HepG2 (cell line): ENCODE results near the gene RAB3GAP1. TPM values are rescaled to one million over a fixed set of nuclear protein-coding genes. Genes with fewer than 3 reads are reported as not detected.

Experiments
- ATAC-seq: fragments of 200-7000 bp; cut with Tn5 transposase; 3 replicates; pipeline ENCODE4 v1.9.1; 2020; ENCODE audit warnings: mild to moderate bottlenecking, moderate library complexity
- BruUV-seq: library from RNA; stranded (reverse); fragments of 400-500 nt; replicated peaks from 2 replicates; lab custom pipeline; 2021; lab: Mats Ljungman, UMichigan
- CTCF ChIA-PET: fragments of 300-600 bp; formaldehyde crosslinking; extraction: SDS; loops from one replicate; lab custom pipeline; 2021; ENCODE audit warnings: low total read pairs, inconsistent platforms, low intra/inter-chr PET ratio; lab: Yijun Ruan, JAX
- POLR2A ChIA-PET: fragments of 350-600 bp; sonication (Branson Sonifier 250); formaldehyde crosslinking; loops from one replicate; lab custom pipeline; 2020; ENCODE audit warnings: antibody characterized with exemption, inconsistent platforms; lab: Yijun Ruan, JAX
- DNase-seq: peaks from one replicate; pipeline ENCODE4 v3.0.0-alpha.2; 2015; ENCODE audit warnings: low spot score
- FAIRE-seq: peaks from 3 replicates; lab custom pipeline; 2011; peaks lifted over from hg19 to GRCh38; lab: Jason Lieb, UNC
- H2AFZ ChIP-seq: one replicate; pipeline ENCODE4 v1.6.1; 2011; ENCODE audit warnings: low read length, inconsistent platforms
- H3K27ac ChIP-seq: fragments of 300-600 bp; 3 replicates; pipeline ENCODE4 v1.8.0; 2011; ENCODE audit warnings: mixed run types, mild to moderate bottlenecking, mixed read lengths, low read length, inconsistent platforms; ENCODE audit not compliant: insufficient read depth; ENCODE audit errors: extremely low read length
- H3K27me3 ChIP-seq, 2 experiments: fragments of 200-600 bp in 1 of 2; 2 replicates in 1 of 2; 3 replicates in 1 of 2; pipeline versions ENCODE4 v1.6.0 to v1.8.0; 2011; ENCODE audit warnings: low read length in 2 of 2, mild to moderate bottlenecking in 2 of 2, moderate library complexity in 2 of 2, inconsistent platforms in 1 of 2; ENCODE audit not compliant: insufficient read depth in 2 of 2, control insufficient read depth in 1 of 2
- H3K36me3 ChIP-seq, 2 experiments: fragments of 200-600 bp in 1 of 2; replicated peaks in 1 of 2; 2 replicates in 1 of 2; 3 replicates in 1 of 2; pipeline versions ENCODE4 v1.5.1 to v1.8.0; 2011; ENCODE audit warnings: low read length in 2 of 2, inconsistent platforms in 1 of 2; ENCODE audit not compliant: insufficient read depth in 2 of 2, control insufficient read depth in 1 of 2
- H3K4me1 ChIP-seq: 2 replicates; pipeline ENCODE4 v1.5.1; 2012; ENCODE audit warnings: low read length, inconsistent platforms; ENCODE audit not compliant: insufficient read depth
- H3K4me2 ChIP-seq: 2 replicates; pipeline ENCODE4 v1.6.0; 2011; ENCODE audit warnings: low read depth, low read length, inconsistent platforms
- H3K4me3 ChIP-seq, 3 experiments: fragments of 200-600 bp in 1 of 3; sonication (generic), shearing (Covaris generic) in 1 of 3; replicated peaks in 1 of 3; 2 replicates each; pipeline ENCODE4 v1.5.1; 2011 to 2016; ENCODE audit warnings: low read length in 3 of 3, inconsistent platforms in 2 of 3, low read depth in 2 of 3, mild to moderate bottlenecking in 2 of 3, control low read depth in 1 of 3, mixed read lengths in 1 of 3; ENCODE audit not compliant: insufficient read depth in 1 of 3
- H3K79me2 ChIP-seq: one replicate; pipeline ENCODE4 v1.6.1; 2011; ENCODE audit warnings: low read length, inconsistent platforms; ENCODE audit not compliant: insufficient read depth
- H3K9ac ChIP-seq: 2 replicates; pipeline ENCODE4 v1.6.0; 2011; ENCODE audit warnings: mild to moderate bottlenecking, low read depth, low read length, inconsistent platforms; ENCODE audit not compliant: insufficient read depth
- H3K9me3 ChIP-seq: 2 replicates; pipeline ENCODE4 v1.5.1; 2012; ENCODE audit warnings: mild to moderate bottlenecking, low read length
- H4K20me1 ChIP-seq: 2 replicates; pipeline ENCODE4 v1.6.0; 2011; ENCODE audit warnings: inconsistent platforms, mild to moderate bottlenecking, low read length, moderate library complexity; ENCODE audit not compliant: insufficient read depth
- CBFB ChIP-seq: sonication (generic); formaldehyde crosslinking; IDR thresholded peaks from 2 replicates; pipeline ENCODE4 v1.4.0; 2020; ENCODE audit warnings: missing genetic modification reagents
- DNMT1 ChIP-seq: sonication (generic); formaldehyde crosslinking; IDR thresholded peaks from 2 replicates; pipeline ENCODE4 v1.5.1; 2020; ENCODE audit warnings: mild to moderate bottlenecking, missing genetic modification reagents
- MEIS2 ChIP-seq: sonication (generic); formaldehyde crosslinking; IDR thresholded peaks from 2 replicates; pipeline ENCODE4 v1.9.0; 2021; ENCODE audit warnings: mild to moderate bottlenecking, missing genetic modification reagents
- NFATC3 ChIP-seq: sonication (generic); formaldehyde crosslinking; IDR thresholded peaks from 2 replicates; pipeline ENCODE4 v1.5.1; 2020; ENCODE audit warnings: mild to moderate bottlenecking, missing genetic modification reagents
- PPARG ChIP-seq: conservative IDR thresholded peaks from 2 replicates; pipeline ENCODE4 v1.6.1; 2016; ENCODE audit warnings: missing biosample characterization, missing genetic modification reagents
- ZNF205 ChIP-seq: IDR thresholded peaks from 2 replicates; pipeline ENCODE4 v1.6.1; 2018; ENCODE audit warnings: missing biosample characterization, missing genetic modification reagents
- ZNF274 ChIP-seq: sonication (generic); formaldehyde crosslinking; IDR thresholded peaks from 2 replicates; pipeline ENCODE4 v1.5.1; 2020; ENCODE audit warnings: mild to moderate bottlenecking, missing genetic modification reagents
- WGBS: methylation state at CpG from one replicate; pipeline ENCODE4 v1.1.6; 2017; ENCODE audit warnings: low lambda C conversion rate; 5-methylcytosine and 5-hydroxymethylcytosine counted together
- in situ Hi-C: cut with HindIII; loops from 2 replicates; pipeline ENCODE4 v1.10.0; 2017; ENCODE audit warnings: low pct_unique_long_range_greater_than_20kb; ENCODE audit not compliant: extremely low pct_ligation_motif_present
- intact Hi-C: fragments of 100-400 bp; cut with micrococcal nuclease; formaldehyde crosslinking; loops from one replicate; pipeline ENCODE4 v1.10.0; 2022; ENCODE audit not compliant: unreplicated experiment
- polyA plus RNA-seq, 8 experiments: library from polyadenylated mRNA; depleted of rRNA in 3 of 8; stranded (reverse) in 7 of 8; unstranded in 1 of 8; fragments of >200 nt; fragmentation: Illumina TruSeq in 4 of 8; extraction: Trizol in 4 of 8; gene quantifications; 2 replicates each; pipeline versions ENCODE4 v1.2.1 to v1.2.3, GENCODE V29; 2011 to 2016; ENCODE audit warnings: low read depth in 4 of 8, missing spikeins in 1 of 8, mixed read lengths in 1 of 8; ENCODE audit not compliant: insufficient read depth in 1 of 8
- total RNA-seq, 5 experiments: library from RNA; depleted of rRNA; stranded (reverse); fragments of >200 nt; fragmentation: Illumina TruSeq; extraction: Trizol; gene quantifications; 2 replicates each; pipeline ENCODE4 v1.2.3, GENCODE V29; 2016; ENCODE audit warnings: low read depth in 1 of 5
- TF ChIP-seq, protein P1 (sequence below): sonication (generic); formaldehyde crosslinking; IDR thresholded peaks from 2 replicates; pipeline ENCODE4 v1.4.0; 2020; ENCODE audit warnings: mild to moderate bottlenecking, missing genetic modification reagents
- TF ChIP-seq, protein P2 (sequence below): sonication (generic); formaldehyde crosslinking; IDR thresholded peaks from 2 replicates; pipeline ENCODE4; 2020; ENCODE audit warnings: missing genetic modification reagents, mild to moderate bottlenecking, borderline replicate concordance
- TF ChIP-seq, protein P3 (sequence below): sonication (generic); formaldehyde crosslinking; IDR thresholded peaks from 2 replicates; pipeline ENCODE4 v1.5.1; 2020; ENCODE audit warnings: missing genetic modification reagents, mild to moderate bottlenecking, borderline replicate concordance
- TF ChIP-seq, protein P4 (sequence below): sonication (generic); formaldehyde crosslinking; IDR thresholded peaks from 2 replicates; pipeline ENCODE4 v1.4.0; 2020; ENCODE audit warnings: missing genetic modification reagents

RAB3GAP1 gene
- total and polyA plus RNA-seq, 2 of the 13 experiments (the other 11 are each of a cell fraction or from before 2014, with no cell fraction given) = 15.2 to 48.8 TPM

DNA sequence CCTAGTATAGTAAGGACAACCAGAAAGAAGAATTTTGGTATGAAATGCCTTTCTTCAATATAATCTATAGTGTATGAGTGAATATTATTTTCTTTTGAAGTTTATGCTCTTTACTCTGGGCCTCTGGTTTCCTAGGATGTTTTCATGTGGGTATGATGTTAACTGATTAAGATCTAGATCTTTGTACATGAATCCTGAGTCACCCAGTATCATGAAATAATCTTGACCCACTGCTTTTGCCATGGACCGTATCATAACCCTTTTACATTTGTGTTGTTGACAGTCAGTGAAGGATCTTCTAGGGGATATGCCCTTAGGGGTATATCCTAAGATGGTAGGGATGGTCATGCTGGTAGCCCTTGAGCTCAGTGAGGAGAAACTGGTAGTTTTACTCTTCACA is 100.3 kb downstream of the RAB3GAP1 start:
- H3K9ac ChIP-seq = no peak overlapping the region
- H3K79me2 ChIP-seq = no peaks in the 10 kb centered on the region
- intact Hi-C loops (no loop called here), in situ Hi-C loops (no loop called here)
- H3K27me3 ChIP-seq = no peaks in the 10 kb centered on the region
- FAIRE-seq = no peak
- H3K36me3 ChIP-seq = peaks cover 12 to 52% of the 10 kb centered on the region in 2 experiments
- no peak overlapping the region for H3K4me2 ChIP-seq
- TF ChIP-seq, protein P1, sequence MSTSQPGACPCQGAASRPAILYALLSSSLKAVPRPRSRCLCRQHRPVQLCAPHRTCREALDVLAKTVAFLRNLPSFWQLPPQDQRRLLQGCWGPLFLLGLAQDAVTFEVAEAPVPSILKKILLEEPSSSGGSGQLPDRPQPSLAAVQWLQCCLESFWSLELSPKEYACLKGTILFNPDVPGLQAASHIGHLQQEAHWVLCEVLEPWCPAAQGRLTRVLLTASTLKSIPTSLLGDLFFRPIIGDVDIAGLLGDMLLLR (CRISPR knock-in tag) = no peak
- TF ChIP-seq ZNF205 (no peak), NFATC3 (CRISPR knock-in tag) (no peak), CBFB (CRISPR knock-in tag) (no peak), ZNF274 (CRISPR knock-in tag) (no peak), MEIS2 (no peak), DNMT1 (CRISPR knock-in tag) (no peak), PPARG (no peak)
- TF ChIP-seq, protein P2, sequence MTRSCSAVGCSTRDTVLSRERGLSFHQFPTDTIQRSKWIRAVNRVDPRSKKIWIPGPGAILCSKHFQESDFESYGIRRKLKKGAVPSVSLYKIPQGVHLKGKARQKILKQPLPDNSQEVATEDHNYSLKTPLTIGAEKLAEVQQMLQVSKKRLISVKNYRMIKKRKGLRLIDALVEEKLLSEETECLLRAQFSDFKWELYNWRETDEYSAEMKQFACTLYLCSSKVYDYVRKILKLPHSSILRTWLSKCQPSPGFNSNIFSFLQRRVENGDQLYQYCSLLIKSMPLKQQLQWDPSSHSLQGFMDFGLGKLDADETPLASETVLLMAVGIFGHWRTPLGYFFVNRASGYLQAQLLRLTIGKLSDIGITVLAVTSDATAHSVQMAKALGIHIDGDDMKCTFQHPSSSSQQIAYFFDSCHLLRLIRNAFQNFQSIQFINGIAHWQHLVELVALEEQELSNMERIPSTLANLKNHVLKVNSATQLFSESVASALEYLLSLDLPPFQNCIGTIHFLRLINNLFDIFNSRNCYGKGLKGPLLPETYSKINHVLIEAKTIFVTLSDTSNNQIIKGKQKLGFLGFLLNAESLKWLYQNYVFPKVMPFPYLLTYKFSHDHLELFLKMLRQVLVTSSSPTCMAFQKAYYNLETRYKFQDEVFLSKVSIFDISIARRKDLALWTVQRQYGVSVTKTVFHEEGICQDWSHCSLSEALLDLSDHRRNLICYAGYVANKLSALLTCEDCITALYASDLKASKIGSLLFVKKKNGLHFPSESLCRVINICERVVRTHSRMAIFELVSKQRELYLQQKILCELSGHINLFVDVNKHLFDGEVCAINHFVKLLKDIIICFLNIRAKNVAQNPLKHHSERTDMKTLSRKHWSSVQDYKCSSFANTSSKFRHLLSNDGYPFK (CRISPR knock-in tag) = no peak
- TF ChIP-seq, protein P3, sequence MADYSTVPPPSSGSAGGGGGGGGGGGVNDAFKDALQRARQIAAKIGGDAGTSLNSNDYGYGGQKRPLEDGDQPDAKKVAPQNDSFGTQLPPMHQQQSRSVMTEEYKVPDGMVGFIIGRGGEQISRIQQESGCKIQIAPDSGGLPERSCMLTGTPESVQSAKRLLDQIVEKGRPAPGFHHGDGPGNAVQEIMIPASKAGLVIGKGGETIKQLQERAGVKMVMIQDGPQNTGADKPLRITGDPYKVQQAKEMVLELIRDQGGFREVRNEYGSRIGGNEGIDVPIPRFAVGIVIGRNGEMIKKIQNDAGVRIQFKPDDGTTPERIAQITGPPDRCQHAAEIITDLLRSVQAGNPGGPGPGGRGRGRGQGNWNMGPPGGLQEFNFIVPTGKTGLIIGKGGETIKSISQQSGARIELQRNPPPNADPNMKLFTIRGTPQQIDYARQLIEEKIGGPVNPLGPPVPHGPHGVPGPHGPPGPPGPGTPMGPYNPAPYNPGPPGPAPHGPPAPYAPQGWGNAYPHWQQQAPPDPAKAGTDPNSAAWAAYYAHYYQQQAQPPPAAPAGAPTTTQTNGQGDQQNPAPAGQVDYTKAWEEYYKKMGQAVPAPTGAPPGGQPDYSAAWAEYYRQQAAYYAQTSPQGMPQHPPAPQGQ (CRISPR knock-in tag) = no peak
- TF ChIP-seq, protein P4, sequence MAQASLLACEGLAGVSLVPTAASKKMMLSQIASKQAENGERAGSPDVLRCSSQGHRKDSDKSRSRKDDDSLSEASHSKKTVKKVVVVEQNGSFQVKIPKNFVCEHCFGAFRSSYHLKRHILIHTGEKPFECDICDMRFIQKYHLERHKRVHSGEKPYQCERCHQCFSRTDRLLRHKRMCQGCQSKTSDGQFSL (CRISPR knock-in tag) = no peak
- no peak overlapping the region for H3K4me3 ChIP-seq
- no peak for DNase-seq
- H3K27ac ChIP-seq = no peak overlapping the region
- ChIA-PET POLR2A (interaction anchor here (0.9 kb wide), 1 partner anchor 21 kb away, joined by 3 read pairs; no protein-coding TSS in a partner anchor), CTCF (no interaction called here)
- peaks cover 36% of the 10 kb centered on the region for H3K4me1 ChIP-seq
- no TSS peak for BruUV-seq
- H4K20me1 ChIP-seq = no peaks in the 10 kb centered on the region
- H3K9me3 ChIP-seq = no peaks in the 10 kb centered on the region
- WGBS = 84% methylated on average over 1 of the region's 1 CpG
- no peak overlapping the region for H2AFZ ChIP-seq
- ATAC-seq = no peak
